Activated B cell treated with CpG ODN at 0.5 μM for 24 hours (primary cell): ENCODE measurements around the gene MYL7. TPM values are rescaled to one million over a fixed set of nuclear protein-coding genes. Genes with fewer than 3 reads are reported as not detected.

Experiments
- ATAC-seq: fragments of 200-7000 bp; cut with Tn5 transposase; one replicate; pipeline ENCODE4 v1.10.0; 2021; ENCODE audit warnings: low read depth, mild to moderate bottlenecking, moderate library complexity
- CTCF ChIA-PET: fragments of 350-600 bp; sonication (Branson Sonifier 250); formaldehyde crosslinking; loops from one replicate; lab custom pipeline; 2021; ENCODE audit warnings: antibody characterized with exemption; lab: Charles Lee
- POLR2A ChIA-PET: fragments of 350-600 bp; sonication (Branson Sonifier 250); formaldehyde crosslinking; loops from one replicate; lab custom pipeline; 2021; ENCODE audit warnings: antibody characterized with exemption; lab: Charles Lee
- DNase-seq: peaks from one replicate; pipeline ENCODE4 v3.0.0; 2022
- H3K27ac Mint-ChIP-seq: one replicate; pipeline ENCODE4 v1.8.0; 2020; ENCODE audit warnings: mixed read lengths
- H3K27me3 Mint-ChIP-seq: one replicate; pipeline ENCODE4 v1.8.0; 2021; ENCODE audit warnings: mixed read lengths
- H3K36me3 Mint-ChIP-seq: one replicate; pipeline ENCODE4 v1.8.0; 2021; ENCODE audit warnings: low read depth, mixed read lengths
- H3K4me1 Mint-ChIP-seq: one replicate; pipeline ENCODE4 v1.8.0; 2021; ENCODE audit warnings: mixed read lengths
- H3K4me3 Mint-ChIP-seq: one replicate; pipeline ENCODE4 v1.8.0; 2020; ENCODE audit warnings: mild to moderate bottlenecking, mixed read lengths
- H3K9me3 Mint-ChIP-seq: one replicate; pipeline ENCODE4 v1.8.0; 2020; ENCODE audit warnings: mixed read lengths
- intact Hi-C: fragments of 100-400 bp; cut with micrococcal nuclease; formaldehyde crosslinking; loops from one replicate; pipeline ENCODE4 v1.15.1; 2024
- total RNA-seq: library from RNA; stranded (reverse); gene quantifications from 2 replicates; pipeline ENCODE4 v1.2.3, GENCODE V29; 2022
- TF ChIP-seq, protein P1 (sequence below): fragments of 200-600 bp; IDR thresholded peaks from one replicate; pipeline ENCODE4 v1.8.0; 2022; ENCODE audit warnings: antibody characterized with exemption, mild to moderate bottlenecking

The MYL7 gene
- total RNA-seq, 1 donor from 2014 or later, result not detected

DNA sequence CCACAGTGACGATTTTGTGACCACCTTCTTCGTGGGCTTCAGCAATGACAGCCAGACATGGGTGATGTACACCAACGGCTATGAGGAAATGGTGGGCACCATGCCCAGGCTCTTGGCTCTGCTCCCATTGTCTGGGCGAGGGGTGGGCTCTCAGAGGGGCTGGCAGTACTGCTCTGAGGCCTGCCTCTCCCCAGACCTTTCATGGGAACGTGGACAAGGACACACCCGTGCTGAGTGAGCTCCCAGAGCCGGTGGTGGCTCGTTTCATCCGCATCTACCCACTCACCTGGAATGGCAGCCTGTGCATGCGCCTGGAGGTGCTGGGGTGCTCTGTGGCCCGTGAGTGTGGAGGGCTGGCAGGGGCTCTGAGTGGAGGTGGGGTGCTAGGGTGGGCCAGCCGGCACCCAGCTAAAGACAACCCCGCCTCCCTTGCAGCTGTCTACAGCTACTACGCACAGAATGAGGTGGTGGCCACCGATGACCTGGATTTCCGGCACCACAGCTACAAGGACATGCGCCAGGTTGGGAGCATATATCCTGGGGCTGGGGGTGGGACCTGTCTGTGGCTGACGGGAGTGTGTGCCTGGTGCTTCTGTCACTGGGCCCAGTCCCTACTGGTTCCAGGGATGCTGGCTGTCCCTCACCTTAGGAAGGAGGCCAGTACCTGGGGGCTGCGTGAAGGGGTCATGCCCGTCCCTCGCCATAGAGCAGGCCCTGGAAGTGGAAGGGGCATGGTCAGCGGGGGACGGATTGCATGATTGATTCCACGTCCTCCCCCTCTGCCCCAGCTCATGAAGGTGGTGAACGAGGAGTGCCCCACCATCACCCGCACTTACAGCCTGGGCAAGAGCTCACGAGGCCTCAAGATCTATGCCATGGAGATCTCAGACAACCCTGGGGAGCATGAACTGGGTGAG is 30.2 kb downstream of the MYL7 start:
- Mint-ChIP-seq H3K9me3 (no peaks in the 10 kb centered on the region), H3K27me3 (no peaks in the 10 kb centered on the region), H3K4me3 (no peak overlapping the region), H3K4me1 (peaks cover 2% of the 10 kb centered on the region), H3K27ac (no peak overlapping the region), H3K36me3 (peaks cover 34% of the 10 kb centered on the region)
- intact Hi-C loops, result no loop called here
- DNase-seq, result no peak
- no peak for ATAC-seq
- TF ChIP-seq, protein P1, sequence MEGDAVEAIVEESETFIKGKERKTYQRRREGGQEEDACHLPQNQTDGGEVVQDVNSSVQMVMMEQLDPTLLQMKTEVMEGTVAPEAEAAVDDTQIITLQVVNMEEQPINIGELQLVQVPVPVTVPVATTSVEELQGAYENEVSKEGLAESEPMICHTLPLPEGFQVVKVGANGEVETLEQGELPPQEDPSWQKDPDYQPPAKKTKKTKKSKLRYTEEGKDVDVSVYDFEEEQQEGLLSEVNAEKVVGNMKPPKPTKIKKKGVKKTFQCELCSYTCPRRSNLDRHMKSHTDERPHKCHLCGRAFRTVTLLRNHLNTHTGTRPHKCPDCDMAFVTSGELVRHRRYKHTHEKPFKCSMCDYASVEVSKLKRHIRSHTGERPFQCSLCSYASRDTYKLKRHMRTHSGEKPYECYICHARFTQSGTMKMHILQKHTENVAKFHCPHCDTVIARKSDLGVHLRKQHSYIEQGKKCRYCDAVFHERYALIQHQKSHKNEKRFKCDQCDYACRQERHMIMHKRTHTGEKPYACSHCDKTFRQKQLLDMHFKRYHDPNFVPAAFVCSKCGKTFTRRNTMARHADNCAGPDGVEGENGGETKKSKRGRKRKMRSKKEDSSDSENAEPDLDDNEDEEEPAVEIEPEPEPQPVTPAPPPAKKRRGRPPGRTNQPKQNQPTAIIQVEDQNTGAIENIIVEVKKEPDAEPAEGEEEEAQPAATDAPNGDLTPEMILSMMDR, result no peak
- ChIA-PET POLR2A (interaction anchor here (0.7 to 1.7 kb wide), 2 partner anchors 38 to 109 kb away, joined by 3 to 4 read pairs; no protein-coding TSS in a partner anchor), CTCF (no interaction called here)

DNA sequence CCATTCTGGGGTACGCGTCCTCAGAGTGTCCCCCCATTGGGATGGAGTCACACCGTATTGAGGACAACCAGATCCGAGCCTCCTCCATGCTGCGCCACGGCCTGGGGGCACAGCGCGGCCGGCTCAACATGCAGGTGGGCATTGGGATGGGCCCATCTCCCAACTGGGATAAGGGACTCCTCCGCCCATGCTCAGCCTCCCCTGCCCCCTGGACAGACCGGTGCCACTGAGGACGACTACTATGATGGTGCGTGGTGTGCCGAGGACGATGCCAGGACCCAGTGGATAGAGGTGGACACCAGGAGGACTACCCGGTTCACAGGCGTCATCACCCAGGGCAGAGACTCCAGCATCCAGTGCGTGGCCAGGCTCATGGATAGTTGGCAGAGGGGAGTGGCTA is 31.1 kb downstream of the MYL7 start:
- intact Hi-C loops, result no loop called here
- CTCF ChIA-PET, result no interaction called here
- POLR2A ChIA-PET, result no interaction called here
- ATAC-seq (no peak), DNase-seq (no peak)
- Mint-ChIP-seq H3K4me3 (no peak overlapping the region), H3K9me3 (no peaks in the 10 kb centered on the region), H3K27ac (no peak overlapping the region), H3K36me3 (peaks cover 24% of the 10 kb centered on the region), H3K27me3 (peaks cover 2% of the 10 kb centered on the region), H3K4me1 (peaks cover 11% of the 10 kb centered on the region)
- TF ChIP-seq, protein P1, result no peak

GRCh38 chr7:44108768-44109750 is 32.1 kb downstream of the MYL7 start:
- Mint-ChIP-seq H3K36me3 (peaks cover 15% of the 10 kb centered on the region), H3K4me1 (peaks cover 14% of the 10 kb centered on the region), H3K27ac (no peak overlapping the region), H3K27me3 (peaks cover 2% of the 10 kb centered on the region), H3K4me3 (no peak overlapping the region), H3K9me3 (no peaks in the 10 kb centered on the region)
- POLR2A ChIA-PET, result no interaction called here
- CTCF ChIA-PET, result no interaction called here
- ATAC-seq, result no peak
- TF ChIP-seq, protein P1, result no peak
- DNase-seq, result no peak
- intact Hi-C loops, result no loop called here

DNA sequence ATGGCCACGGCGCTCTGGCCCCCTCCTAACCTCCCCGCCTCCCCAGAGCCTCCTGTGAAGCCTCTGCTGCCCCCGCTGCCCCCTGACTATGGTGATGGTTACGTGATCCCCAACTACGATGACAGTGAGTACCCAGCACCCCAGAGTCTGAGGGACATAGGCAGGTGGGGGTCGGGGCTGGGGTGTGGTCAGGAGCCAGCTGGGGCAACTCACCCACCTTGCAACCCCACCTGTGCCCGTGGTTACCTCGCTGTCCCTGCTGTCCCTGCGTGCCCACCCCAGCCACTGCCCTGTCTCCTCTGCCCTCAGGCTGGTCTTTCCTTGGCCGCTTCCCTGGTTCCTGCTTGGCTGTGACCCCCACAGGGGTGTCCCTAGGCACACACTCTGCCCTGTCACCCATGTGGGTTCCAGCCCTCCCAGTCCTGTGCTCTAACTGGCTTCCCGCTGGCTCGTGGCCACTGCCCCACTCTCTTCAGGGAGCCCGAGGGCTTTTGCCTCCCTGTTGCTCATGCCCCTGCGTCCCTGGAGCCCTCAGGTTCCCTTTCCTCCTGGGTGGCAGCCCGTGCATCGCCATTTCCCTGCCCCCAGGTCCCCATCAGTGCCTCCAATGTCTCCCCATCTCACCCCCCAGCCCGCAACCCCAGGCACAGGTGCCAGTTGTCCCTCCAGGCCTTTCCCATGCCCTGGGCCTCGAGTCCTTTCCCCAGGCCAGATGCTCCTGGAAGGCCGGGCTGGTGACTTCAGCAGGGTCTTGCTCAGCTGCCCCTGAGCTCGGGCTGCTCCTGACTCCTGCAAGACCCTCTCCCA is 33.0 kb downstream of the MYL7 start:
- CTCF ChIA-PET, result no interaction called here
- peaks cover 9% of the 10 kb centered on the region for H3K36me3 Mint-ChIP-seq
- ATAC-seq (no peak), DNase-seq (no peak)
- no peak overlapping the region for H3K4me3 Mint-ChIP-seq
- intact Hi-C loops, result no loop called here
- H3K27me3 Mint-ChIP-seq, result peaks cover 2% of the 10 kb centered on the region
- POLR2A ChIA-PET, result no interaction called here
- TF ChIP-seq, protein P1, result no peak
- H3K27ac Mint-ChIP-seq, result no peak overlapping the region
- H3K9me3 Mint-ChIP-seq, result no peaks in the 10 kb centered on the region
- H3K4me1 Mint-ChIP-seq, result peaks cover 18% of the 10 kb centered on the region
